Mucosa of descending colon (tissue), 3 donors: ENCODE results near the gene MXI1. TPM values are rescaled to one million over a fixed set of nuclear protein-coding genes. Genes with fewer than 3 reads are reported as not detected.

Source experiments
- ATAC-seq: fragments of 200-7000 bp; cut with Tn5 transposase; one replicate; pipeline ENCODE4 v1.9.1; 2020; ENCODE audit warnings: mild to moderate bottlenecking, moderate library complexity
- DNase-seq, 3 donors: peaks; one replicate each; pipeline ENCODE4 v3.0.0-alpha.2; 2020
- H3K36me3 ChIP-seq: fragments of 200-600 bp; one replicate; pipeline ENCODE4 v1.8.0; 2021; ENCODE audit warnings: low read depth, mild to moderate bottlenecking
- H3K4me1 ChIP-seq: fragments of 200-600 bp; one replicate; pipeline ENCODE4 v1.8.0; 2021; ENCODE audit warnings: low read depth, mild to moderate bottlenecking
- H3K4me3 ChIP-seq: fragments of 200-600 bp; one replicate; pipeline ENCODE4 v1.8.0; 2021; ENCODE audit warnings: mild to moderate bottlenecking
- H3K9me3 ChIP-seq: fragments of 200-600 bp; one replicate; pipeline ENCODE4 v1.8.0; 2021; ENCODE audit warnings: mild to moderate bottlenecking
- intact Hi-C, 2 donors: fragments of 100-400 bp; cut with DNase I in 1 of 2; cut with micrococcal nuclease in 1 of 2; formaldehyde crosslinking; loops; one replicate each; pipeline versions ENCODE4 v1.11.0 to v1.11.1; 2022; cut with DNase I, micrococcal nuclease
- total RNA-seq, 3 donors: library from RNA; stranded (reverse); fragmentation: NEBNext Ultra II Directional in 2 of 3; extraction: Animal tissue kit (Norgen Biotek cat#: 25700) in 2 of 3; gene quantifications; one replicate each; pipeline versions ENCODE4 v1.2.1 to v1.2.4, GENCODE V29; 2021 to 2023
- TF ChIP-seq, protein P1 (sequence below): fragments of 200-600 bp; IDR thresholded peaks from one replicate; pipeline ENCODE4 v1.8.0; 2022; ENCODE audit warnings: antibody characterized with exemption, mild to moderate bottlenecking
- donor health status: DM: no; HTN: no; CAD: no; lungs with moderate emphysema.
- donor health status: DM: no; HTN: no; CAD: no.
- donor health status: DM: no; HTN: yes; CAD: no.

Gene MXI1
- total RNA-seq, 3 donors from 2014 or later, result 112 to 144 (median 139) TPM

GRCh38 chr10:110334061-110334656 lies 126.8 kb downstream of the MXI1 start:
- H3K9me3 ChIP-seq, result no peaks in the 10 kb centered on the region
- intact Hi-C loops, result loop anchor here in 1 of 2 donors (10.0 kb wide), 1 partner anchor 211 kb away; no protein-coding TSS in a partner anchor
- no peaks in the 10 kb centered on the region for H3K36me3 ChIP-seq
- ATAC-seq, result no peak
- TF ChIP-seq, protein P1, sequence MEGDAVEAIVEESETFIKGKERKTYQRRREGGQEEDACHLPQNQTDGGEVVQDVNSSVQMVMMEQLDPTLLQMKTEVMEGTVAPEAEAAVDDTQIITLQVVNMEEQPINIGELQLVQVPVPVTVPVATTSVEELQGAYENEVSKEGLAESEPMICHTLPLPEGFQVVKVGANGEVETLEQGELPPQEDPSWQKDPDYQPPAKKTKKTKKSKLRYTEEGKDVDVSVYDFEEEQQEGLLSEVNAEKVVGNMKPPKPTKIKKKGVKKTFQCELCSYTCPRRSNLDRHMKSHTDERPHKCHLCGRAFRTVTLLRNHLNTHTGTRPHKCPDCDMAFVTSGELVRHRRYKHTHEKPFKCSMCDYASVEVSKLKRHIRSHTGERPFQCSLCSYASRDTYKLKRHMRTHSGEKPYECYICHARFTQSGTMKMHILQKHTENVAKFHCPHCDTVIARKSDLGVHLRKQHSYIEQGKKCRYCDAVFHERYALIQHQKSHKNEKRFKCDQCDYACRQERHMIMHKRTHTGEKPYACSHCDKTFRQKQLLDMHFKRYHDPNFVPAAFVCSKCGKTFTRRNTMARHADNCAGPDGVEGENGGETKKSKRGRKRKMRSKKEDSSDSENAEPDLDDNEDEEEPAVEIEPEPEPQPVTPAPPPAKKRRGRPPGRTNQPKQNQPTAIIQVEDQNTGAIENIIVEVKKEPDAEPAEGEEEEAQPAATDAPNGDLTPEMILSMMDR, result no peak
- DNase-seq, result no peak
- no peaks in the 10 kb centered on the region for H3K4me1 ChIP-seq
- H3K4me3 ChIP-seq, result no peak overlapping the region

GRCh38 chr10:110335314-110336064 lies 128.1 kb downstream of the MXI1 start:
- no peak for DNase-seq

DNA sequence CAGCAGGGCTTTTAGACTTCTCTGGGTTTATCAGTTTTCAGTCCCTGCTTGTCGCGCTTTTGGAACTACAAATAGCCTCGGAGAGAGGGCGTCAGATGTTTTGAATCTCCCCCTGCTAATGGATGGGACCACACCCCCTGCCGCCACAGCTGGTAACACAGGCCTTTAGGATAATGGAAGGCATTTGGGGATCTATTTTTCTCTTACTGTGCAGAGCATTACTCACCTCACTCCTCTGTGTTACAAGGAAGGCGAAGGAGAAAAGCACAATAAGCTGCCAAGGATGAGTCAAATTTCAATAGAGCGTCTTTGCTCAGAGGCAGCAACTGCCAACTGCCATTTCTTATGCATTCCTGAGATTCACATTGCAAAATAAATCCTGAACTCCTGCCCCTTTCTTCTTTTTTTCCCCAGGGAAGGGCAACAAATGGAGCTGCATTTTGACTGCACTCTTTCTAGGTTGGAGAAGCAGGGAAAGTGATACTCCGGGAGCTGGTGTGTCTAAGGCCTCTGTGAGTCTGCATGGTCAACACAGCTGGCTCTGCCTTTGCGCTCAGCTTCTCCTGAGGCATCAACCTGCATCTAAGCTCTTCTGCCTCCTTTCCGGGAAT lies 128.8 kb downstream of the MXI1 start:
- intact Hi-C loops, result loop anchor here in 1 of 2 donors (10.0 kb wide), 1 partner anchor 209 kb away; no protein-coding TSS in a partner anchor
- H3K36me3 ChIP-seq, result no peaks in the 10 kb centered on the region
- TF ChIP-seq, protein P1, result no peak
- no peaks in the 10 kb centered on the region for H3K9me3 ChIP-seq
- DNase-seq (no peak), ATAC-seq (no peak)
- H3K4me1 ChIP-seq, result no peaks in the 10 kb centered on the region
- no peak overlapping the region for H3K4me3 ChIP-seq

More at GRCh38 chr10:110335314-110336064, 128.1 kb downstream of the MXI1 start:
- intact Hi-C loops, result loop anchor here in 1 of 2 donors (10.0 kb wide), 1 partner anchor 209 kb away; no protein-coding TSS in a partner anchor
- H3K4me1 ChIP-seq, result no peaks in the 10 kb centered on the region
- H3K9me3 ChIP-seq, result no peaks in the 10 kb centered on the region
- TF ChIP-seq, protein P1, result no peak
- no peak overlapping the region for H3K4me3 ChIP-seq
- H3K36me3 ChIP-seq, result no peaks in the 10 kb centered on the region
- no peak for ATAC-seq

Other genes with a start within 250 kb of the MXI1 start
- gene ADD3, start 199.6 kb upstream of the MXI1 start, total RNA-seq, result 100 to 1,000 TPM; 109 to 165 (median 141) TPM
- gene SMNDC1, start 97.3 kb downstream of the MXI1 start, total RNA-seq, result 10 to 100 TPM; 19.3 to 30.1 (median 24.8) TPM